ENCODE data around the gene LDLRAP1. TPM values are rescaled to one million over a fixed set of nuclear protein-coding genes. Genes with fewer than 3 reads are reported as not detected.
A peak's percentile ranks its signal among the peaks of the same experiment; 100 is the strongest.

LDLRAP1 gene
- total and polyA plus RNA-seq, 2 donors (not counting 3 experiments of a cell fraction or from before 2014, with no cell fraction given): 23.1 to 24.7 TPM

DNA sequence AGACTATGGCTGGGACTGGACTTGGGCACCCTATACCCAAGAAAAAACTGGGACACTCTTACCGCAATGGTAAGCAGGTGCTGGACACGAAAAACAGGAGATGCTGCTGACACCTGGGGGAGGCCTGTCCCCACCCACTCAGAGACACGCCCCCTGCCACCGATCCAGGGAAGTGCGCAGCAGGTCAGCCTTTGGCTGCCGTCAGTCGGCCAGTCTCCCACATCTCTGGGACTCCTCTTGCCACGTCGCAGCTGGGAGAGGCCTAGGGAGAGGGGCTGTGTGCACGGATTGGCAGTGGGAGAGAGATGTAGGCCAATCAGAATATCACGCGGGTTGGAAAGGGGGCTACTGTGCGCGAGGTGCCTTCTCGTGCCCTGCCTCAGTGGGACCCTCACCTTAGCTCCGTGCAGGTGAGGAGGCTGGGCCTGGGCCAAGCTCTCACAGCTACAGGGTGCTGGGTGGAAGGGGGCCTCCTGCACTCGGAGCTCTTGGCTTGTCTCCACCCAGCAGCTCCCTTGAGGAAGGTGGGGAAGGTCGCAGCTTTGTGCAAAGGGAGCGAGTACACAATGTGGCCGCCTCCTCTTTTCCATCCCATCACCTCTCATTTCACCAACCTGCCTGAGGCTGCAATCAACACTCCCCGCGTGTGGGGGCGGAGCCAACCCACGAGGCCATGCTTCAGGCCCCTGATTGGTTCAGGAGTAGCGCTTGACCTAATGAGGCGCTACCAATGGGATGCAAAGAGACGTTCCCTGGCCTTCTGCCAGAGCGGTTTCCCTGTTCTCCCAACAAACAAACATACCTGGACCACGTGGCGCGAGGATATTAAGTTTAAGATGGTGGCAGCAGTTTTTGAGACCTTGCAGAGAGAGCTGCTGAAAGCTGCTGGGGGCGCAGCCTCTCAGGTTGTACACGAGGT lies 25.7 kb upstream of the LDLRAP1 start:
- Histone ChIP-seq H3K27me3 (ENCODE audit: control insufficient read depth in 2 of 2, insufficient read depth in 2 of 2, low read length in 2 of 2) (peaks cover 0 to 2% of the 10 kb centered on the region in 2 experiments), H3K27ac (ENCODE audit: insufficient read depth, low read depth, low read length) (no peak overlapping the region), H3K36me3 (ENCODE audit: control insufficient read depth in 2 of 2, extremely low read depth in 1 of 2, insufficient read depth in 2 of 2, low read length in 2 of 2) (no peaks in the 10 kb centered on the region), H3K9me3 (replicated peaks; ENCODE audit: control insufficient read depth, insufficient read depth, low read length) (no peaks in the 10 kb centered on the region), H4K20me1 (replicated peaks; ENCODE audit: control insufficient read depth, extremely low read depth, insufficient read depth, low read length) (no peaks in the 10 kb centered on the region), H3K4me3 (replicated peaks in 1 of 3; ENCODE audit: insufficient read depth in 1 of 3, low read depth in 1 of 3, low read length in 3 of 3) (no peak overlapping the region), H3K4me1 (ENCODE audit: control insufficient read depth, extremely low read depth, insufficient read depth, low read length) (no peaks in the 10 kb centered on the region), H3K79me2 (ENCODE audit: control insufficient read depth, insufficient read depth, low read length) (no peaks in the 10 kb centered on the region), H3K9me1 (replicated peaks; ENCODE audit: control insufficient read depth, extremely low read depth, insufficient read depth, low read length) (no peaks in the 10 kb centered on the region), H3K4me2 (ENCODE audit: insufficient read depth, low read length) (no peak overlapping the region), H2AFZ (ENCODE audit: low read depth, low read length) (no peak overlapping the region), H3K9ac (replicated peaks; ENCODE audit: extremely low read depth, insufficient read depth, low read length) (no peak overlapping the region)
- intact Hi-C loops (cut with micrococcal nuclease) (no loop called here), dilution Hi-C loops (cut with MboI; ENCODE audit: extremely low pct_ligation_motif_present, low sequenced_read_pairs) (no loop called here)
- DNase-seq (ENCODE audit: low read depth, low spot score): no peak
- FAIRE-seq: no peak
- POLR2A ChIA-PET: no interaction called here
- CTCF ChIA-PET: interaction anchor here (1.6 kb wide), 1 partner anchor 55 kb away, joined by 9 read pairs; no protein-coding TSS in a partner anchor
- no TSS peak for BruUV-seq (replicated peaks)
- TF ChIP-seq, protein P1, sequence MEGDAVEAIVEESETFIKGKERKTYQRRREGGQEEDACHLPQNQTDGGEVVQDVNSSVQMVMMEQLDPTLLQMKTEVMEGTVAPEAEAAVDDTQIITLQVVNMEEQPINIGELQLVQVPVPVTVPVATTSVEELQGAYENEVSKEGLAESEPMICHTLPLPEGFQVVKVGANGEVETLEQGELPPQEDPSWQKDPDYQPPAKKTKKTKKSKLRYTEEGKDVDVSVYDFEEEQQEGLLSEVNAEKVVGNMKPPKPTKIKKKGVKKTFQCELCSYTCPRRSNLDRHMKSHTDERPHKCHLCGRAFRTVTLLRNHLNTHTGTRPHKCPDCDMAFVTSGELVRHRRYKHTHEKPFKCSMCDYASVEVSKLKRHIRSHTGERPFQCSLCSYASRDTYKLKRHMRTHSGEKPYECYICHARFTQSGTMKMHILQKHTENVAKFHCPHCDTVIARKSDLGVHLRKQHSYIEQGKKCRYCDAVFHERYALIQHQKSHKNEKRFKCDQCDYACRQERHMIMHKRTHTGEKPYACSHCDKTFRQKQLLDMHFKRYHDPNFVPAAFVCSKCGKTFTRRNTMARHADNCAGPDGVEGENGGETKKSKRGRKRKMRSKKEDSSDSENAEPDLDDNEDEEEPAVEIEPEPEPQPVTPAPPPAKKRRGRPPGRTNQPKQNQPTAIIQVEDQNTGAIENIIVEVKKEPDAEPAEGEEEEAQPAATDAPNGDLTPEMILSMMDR (IDR thresholded peaks at IDR 0.05; ENCODE audit: extremely low read depth in 1 of 2, insufficient read depth in 1 of 2, low read depth in 1 of 2, low read length in 2 of 2): peak in 1 of 2 donors; percentile 1
- no peak for TF ChIP-seq GATA2 (IDR thresholded peaks at IDR 0.05; ENCODE audit: insufficient read depth, insufficient read length, low read depth, low read length)

DNA sequence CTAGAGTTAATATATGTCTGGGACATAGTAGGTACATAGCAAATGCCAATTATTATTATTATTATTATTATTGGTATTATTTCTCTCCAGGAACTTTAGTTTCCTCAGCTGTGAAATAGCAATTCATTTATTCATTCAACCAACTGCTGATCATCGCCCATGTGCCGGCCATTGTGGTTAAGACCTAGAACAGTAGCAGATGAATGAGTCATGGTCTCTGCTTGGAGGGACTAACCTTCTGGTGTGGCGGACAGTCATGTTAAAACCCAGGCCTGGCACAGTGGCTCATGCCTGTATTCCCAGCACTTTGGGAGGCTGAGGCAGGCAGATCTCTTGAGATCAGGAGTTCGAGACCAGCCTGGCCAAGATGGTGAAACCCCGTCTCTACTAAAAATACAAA lies 23.8 kb upstream of the LDLRAP1 start:
- POLR2A ChIA-PET: no interaction called here
- H3K27ac ChIP-seq (ENCODE audit: insufficient read depth, low read depth, low read length): no peak overlapping the region
- H3K9ac ChIP-seq (replicated peaks; ENCODE audit: extremely low read depth, insufficient read depth, low read length): no peak overlapping the region
- intact Hi-C loops (cut with micrococcal nuclease) (loop anchor here (2.0 to 5.0 kb wide), 3 partner anchors 117 to 272 kb away; partner anchors contain the start of gene RSRP1), dilution Hi-C loops (cut with MboI; ENCODE audit: extremely low pct_ligation_motif_present, low sequenced_read_pairs) (no loop called here)
- H4K20me1 ChIP-seq (replicated peaks; ENCODE audit: control insufficient read depth, extremely low read depth, insufficient read depth, low read length): no peaks in the 10 kb centered on the region
- no peaks in the 10 kb centered on the region for H3K79me2 ChIP-seq (ENCODE audit: control insufficient read depth, insufficient read depth, low read length)
- peaks cover 0 to 1% of the 10 kb centered on the region in 2 experiments for H3K27me3 ChIP-seq (ENCODE audit: control insufficient read depth in 2 of 2, insufficient read depth in 2 of 2, low read length in 2 of 2)
- CTCF ChIA-PET: interaction anchor here (0.7 to 3.4 kb wide), 13 partner anchors 13 to 291 kb away, joined by 3 to 20 read pairs (median 4); no protein-coding TSS in a partner anchor
- TF ChIP-seq POLR2AphosphoS5 (IDR thresholded peaks at IDR 0.05; ENCODE audit: insufficient read depth, low read depth, low read length) (no peak), FOS (IDR thresholded peaks at IDR 0.05; ENCODE audit: borderline replicate concordance, insufficient read depth, low read length) (no peak), POLR2A (IDR thresholded peaks at IDR 0.05; ENCODE audit: low read depth, low read length) (no peak), JUN (IDR thresholded peaks at IDR 0.05; ENCODE audit: borderline replicate concordance, insufficient read depth, insufficient read length, low read depth) (no peak), GATA2 (IDR thresholded peaks at IDR 0.05; ENCODE audit: insufficient read depth, insufficient read length, low read depth, low read length) (no peak), MYC (IDR thresholded peaks at IDR 0.05; ENCODE audit: low read depth, low read length) (no peak), EZH2 (IDR thresholded peaks at IDR 0.05; ENCODE audit: borderline replicate concordance, low read depth, low read length, severe bottlenecking) (no peak)
- TF ChIP-seq, protein P2, sequence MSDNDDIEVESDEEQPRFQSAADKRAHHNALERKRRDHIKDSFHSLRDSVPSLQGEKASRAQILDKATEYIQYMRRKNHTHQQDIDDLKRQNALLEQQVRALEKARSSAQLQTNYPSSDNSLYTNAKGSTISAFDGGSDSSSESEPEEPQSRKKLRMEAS (IDR thresholded peaks at IDR 0.05; ENCODE audit: insufficient read depth, insufficient read length): no peak
- TF ChIP-seq, protein P1 (IDR thresholded peaks at IDR 0.05; ENCODE audit: extremely low read depth in 1 of 2, insufficient read depth in 1 of 2, low read depth in 1 of 2, low read length in 2 of 2): no peak
- H3K9me1 ChIP-seq (replicated peaks; ENCODE audit: control insufficient read depth, extremely low read depth, insufficient read depth, low read length): no peaks in the 10 kb centered on the region
- DNase-seq (ENCODE audit: low read depth, low spot score) (no peak), FAIRE-seq (no peak)
- H3K9me3 ChIP-seq (replicated peaks; ENCODE audit: control insufficient read depth, insufficient read depth, low read length): no peaks in the 10 kb centered on the region
- no peak overlapping the region for H2AFZ ChIP-seq (ENCODE audit: low read depth, low read length)
- H3K4me3 ChIP-seq (replicated peaks in 1 of 3; ENCODE audit: insufficient read depth in 1 of 3, low read depth in 1 of 3, low read length in 3 of 3): no peak overlapping the region
- no TSS peak for BruUV-seq (replicated peaks)
- no peaks in the 10 kb centered on the region for H3K36me3 ChIP-seq (ENCODE audit: control insufficient read depth in 2 of 2, extremely low read depth in 1 of 2, insufficient read depth in 2 of 2, low read length in 2 of 2)
- no peaks in the 10 kb centered on the region for H3K4me1 ChIP-seq (ENCODE audit: control insufficient read depth, extremely low read depth, insufficient read depth, low read length)
- no peak overlapping the region for H3K4me2 ChIP-seq (ENCODE audit: insufficient read depth, low read length)

Data from endothelial cell of umbilical vein (primary cell).